GM23248 (cell line): ENCODE measurements around the gene ETV1. TPM values are rescaled to one million over a fixed set of nuclear protein-coding genes. Genes with fewer than 3 reads are reported as not detected.
"Not testable (repeated sequence)": the region's sequence is repeated elsewhere in the genome, so short reads cannot be mapped to it uniquely, and the experiment has no call there.

Experiments
- DNase-seq: peaks from one replicate; pipeline ENCODE4 v3.0.0-alpha.2; 2015
- H2AFZ ChIP-seq: fragments of 200-600 bp; sonication (generic); 2 replicates; pipeline ENCODE4 v1.6.1; 2016; ENCODE audit warnings: antibody characterized with exemption
- H3F3A ChIP-seq: fragments of 200-600 bp; sonication (generic); 2 replicates; pipeline ENCODE4 v1.6.1; 2016; ENCODE audit warnings: mild to moderate bottlenecking, antibody characterized with exemption, mixed run types; ENCODE audit not compliant: insufficient read depth
- H3K27ac ChIP-seq: fragments of 200-600 bp; sonication (generic); 2 replicates; pipeline ENCODE4 v1.5.1; 2016; ENCODE audit warnings: mild to moderate bottlenecking
- H3K27me3 ChIP-seq: fragments of 200-600 bp; sonication (generic); replicated peaks from 2 replicates; pipeline ENCODE4 v1.6.1; 2016; ENCODE audit warnings: mild to moderate bottlenecking; ENCODE audit not compliant: insufficient read depth
- H3K36me3 ChIP-seq: fragments of 200-600 bp; sonication (generic); 2 replicates; pipeline ENCODE4 v1.6.1; 2016; ENCODE audit warnings: low read depth, mild to moderate bottlenecking
- H3K4me1 ChIP-seq: fragments of 200-600 bp; sonication (generic); 2 replicates; pipeline ENCODE4 v1.6.1; 2016; ENCODE audit warnings: mild to moderate bottlenecking; ENCODE audit not compliant: insufficient read depth
- H3K4me2 ChIP-seq: fragments of 200-600 bp; sonication (generic); one replicate; pipeline ENCODE4 v1.6.1; 2016; ENCODE audit warnings: mild to moderate bottlenecking; ENCODE audit not compliant: unreplicated experiment
- H3K4me3 ChIP-seq: fragments of 200-600 bp; sonication (generic); 2 replicates; pipeline ENCODE4 v1.5.1; 2016; ENCODE audit warnings: mild to moderate bottlenecking
- H3K79me2 ChIP-seq: fragments of 200-600 bp; sonication (generic); 2 replicates; pipeline ENCODE4 v1.6.1; 2016; ENCODE audit warnings: mild to moderate bottlenecking; ENCODE audit not compliant: insufficient read depth
- H3K9ac ChIP-seq: fragments of 200-600 bp; sonication (generic); 2 replicates; pipeline ENCODE4 v1.6.1; 2016; ENCODE audit warnings: mild to moderate bottlenecking
- H3K9me2 ChIP-seq: fragments of 200-600 bp; sonication (generic); 2 replicates; pipeline ENCODE4 v1.6.1; 2016; ENCODE audit warnings: mixed run types, mild to moderate bottlenecking, moderate library complexity; ENCODE audit not compliant: insufficient read depth
- H3K9me3 ChIP-seq: fragments of 200-600 bp; sonication (generic); one replicate; pipeline ENCODE4 v1.6.1; 2017; ENCODE audit warnings: low read depth
- H4K20me1 ChIP-seq: fragments of 200-600 bp; sonication (generic); 2 replicates; pipeline ENCODE4 v1.6.0; 2016; ENCODE audit not compliant: insufficient read depth
- EZH2 ChIP-seq: fragments of 200-600 bp; sonication (generic); IDR thresholded peaks from 2 replicates; pipeline ENCODE4 v1.6.1; 2018; ENCODE audit warnings: antibody characterized with exemption, mild to moderate bottlenecking; ENCODE audit not compliant: insufficient read depth, poor library complexity, severe bottlenecking
- EZH2phosphoT487 ChIP-seq: fragments of 200-600 bp; sonication (generic); IDR thresholded peaks from 2 replicates; pipeline ENCODE4 v1.6.1; 2018; ENCODE audit warnings: antibody characterized with exemption, moderate library complexity, mild to moderate bottlenecking, low read depth; ENCODE audit not compliant: insufficient read depth
- WGBS, 2 experiments: methylation state at CpG; one replicate each; pipeline ENCODE4 v1.1.6; 2015 to 2017; ENCODE audit warnings: low lambda C conversion rate in 2 of 2, low coverage in 1 of 2; ENCODE audit errors: missing lambda C conversion rate in 2 of 2; 5-methylcytosine and 5-hydroxymethylcytosine counted together
- in situ Hi-C: fragments of 300-500 bp; cut with MboI; formaldehyde crosslinking; loops from 2 replicates; pipeline ENCODE4 v1.15.0; 2020
- polyA plus RNA-seq: library from polyadenylated mRNA; unstranded; fragments of >200 nt; fragmentation: Nextera tagmentation; extraction: Ambion mirVana; gene quantifications from 2 replicates; pipeline ENCODE4 v1.2.1, GENCODE V29; 2016
- total RNA-seq: library from RNA; depleted of rRNA; stranded (reverse); fragments of >200 nt; shearing (Covaris generic); gene quantifications from 2 replicates; pipeline ENCODE4 v1.2.3, GENCODE V29; 2014

The ETV1 gene
- total and polyA plus RNA-seq, 2 experiments from 2014 or later: 13.7 to 17.1 TPM

DNA sequence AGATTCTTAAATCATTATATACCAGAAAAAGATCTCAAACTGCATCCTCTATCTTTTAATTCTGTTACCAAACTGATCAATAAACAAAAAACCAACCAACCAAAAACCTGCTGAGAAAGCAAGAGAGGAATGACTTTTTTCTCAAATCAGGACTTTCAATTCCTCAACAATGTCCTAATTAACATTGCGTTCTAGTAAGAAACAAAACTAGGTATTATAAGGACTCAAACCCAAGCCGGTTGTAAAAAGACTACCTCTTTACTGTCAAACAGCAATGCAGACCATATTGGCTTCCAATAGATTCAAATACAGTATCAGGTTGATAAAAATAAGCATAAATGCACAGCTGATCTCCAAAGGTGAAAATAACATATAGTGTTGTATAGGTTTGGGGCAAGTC is 57.3 kb downstream of the ETV1 start:
- WGBS, 2 experiments: 96 to 98% methylated on average over 2 of the region's 2 CpGs

GRCh38 chr7:13921062-13921461 is 68.4 kb downstream of the ETV1 start:
- H2AFZ ChIP-seq: peak overlapping the region; percentile 76; the same call in 1 of the 2 replicates
- no peaks in the 10 kb centered on the region for H3K9me3 ChIP-seq
- H4K20me1 ChIP-seq: no peaks in the 10 kb centered on the region
- TF ChIP-seq EZH2phosphoT487 (no peak), EZH2 (no peak)
- H3K27me3 ChIP-seq: no peaks in the 10 kb centered on the region
- WGBS, 2 experiments: 89 to 94% methylated on average over 1 of the region's 1 CpG
- H3K9me2 ChIP-seq: no peaks in the 10 kb centered on the region
- H3K9ac ChIP-seq: no peak overlapping the region
- H3K27ac ChIP-seq: no peak overlapping the region
- H3F3A ChIP-seq: peaks cover 26% of the 10 kb centered on the region
- in situ Hi-C loops: no loop called here
- no peak overlapping the region for H3K4me2 ChIP-seq
- H3K79me2 ChIP-seq: no peaks in the 10 kb centered on the region
- H3K4me3 ChIP-seq: no peak overlapping the region
- peaks cover 30% of the 10 kb centered on the region for H3K4me1 ChIP-seq
- no peak for DNase-seq
- H3K36me3 ChIP-seq: no peaks in the 10 kb centered on the region

More for the DNA sequence above, 57.3 kb downstream of the ETV1 start:
- Histone ChIP-seq H3K27me3 (no peaks in the 10 kb centered on the region), H4K20me1 (no peaks in the 10 kb centered on the region), H3K4me3 (no peak overlapping the region), H3K36me3 (no peaks in the 10 kb centered on the region), H3F3A (no peaks in the 10 kb centered on the region), H3K4me1 (no peaks in the 10 kb centered on the region), H3K9me3 (no peaks in the 10 kb centered on the region), H3K27ac (no peak overlapping the region), H2AFZ (no peak overlapping the region), H3K9me2 (no peaks in the 10 kb centered on the region), H3K79me2 (no peaks in the 10 kb centered on the region), H3K9ac (no peak overlapping the region), H3K4me2 (no peak overlapping the region)
- DNase-seq: no peak
- no peak for TF ChIP-seq EZH2
- no peak for TF ChIP-seq EZH2phosphoT487
- in situ Hi-C loops: no loop called here

GRCh38 chr7:13920053-13920697 is 69.3 kb downstream of the ETV1 start:
- Histone ChIP-seq H4K20me1 (no peaks in the 10 kb centered on the region), H3K27ac (peak overlapping the region; percentile 70), H3K4me1 (peaks cover 30% of the 10 kb centered on the region), H3K79me2 (no peaks in the 10 kb centered on the region), H3K9ac (peak overlapping the region; percentile 69), H3F3A (peaks cover 26% of the 10 kb centered on the region), H3K9me3 (no peaks in the 10 kb centered on the region), H3K36me3 (no peaks in the 10 kb centered on the region), H3K4me2 (peak overlapping the region; percentile 85), H2AFZ (peak overlapping the region; percentile 76), H3K4me3 (peak overlapping the region; percentile 58), H3K9me2 (no peaks in the 10 kb centered on the region), H3K27me3 (no peaks in the 10 kb centered on the region)
- TF ChIP-seq EZH2phosphoT487: no peak
- no peak for TF ChIP-seq EZH2
- in situ Hi-C loops: no loop called here
- peak; percentile 93 for DNase-seq
- WGBS, 2 experiments: 0% methylated on average over 1 of the region's 1 CpG

GRCh38 chr7:13918333-13918732 is 71.1 kb downstream of the ETV1 start:
- H3K9me3 ChIP-seq, DNase-seq, H3K4me3 ChIP-seq, H3K9ac ChIP-seq, H3K9me2 ChIP-seq, H4K20me1 ChIP-seq, H3K27ac ChIP-seq, H3K4me2 ChIP-seq, H3K27me3 ChIP-seq, H3K79me2 ChIP-seq, in situ Hi-C loops, H3K36me3 ChIP-seq, H2AFZ ChIP-seq: not testable (repeated sequence)
- WGBS, 2 experiments: 90 to 98% methylated on average over 3 of the region's 3 CpGs
- Histone ChIP-seq H3K4me1 (peaks cover 30% of the 10 kb centered on the region), H3F3A (peaks cover 26% of the 10 kb centered on the region)

GRCh38 chr7:13917103-13917502 is 72.4 kb downstream of the ETV1 start:
- in situ Hi-C loops, H2AFZ ChIP-seq: not testable (repeated sequence)

More at GRCh38 chr7:13917103-13917502, 72.4 kb downstream of the ETV1 start:
- peaks cover 23% of the 10 kb centered on the region for H3K4me1 ChIP-seq
- H3K9me2 ChIP-seq, H4K20me1 ChIP-seq, H3K4me2 ChIP-seq, H3K9me3 ChIP-seq, H3K27ac ChIP-seq, H3K4me3 ChIP-seq, H3K36me3 ChIP-seq, H3K79me2 ChIP-seq, H3K27me3 ChIP-seq, H3K9ac ChIP-seq, DNase-seq: not testable (repeated sequence)
- peaks cover 26% of the 10 kb centered on the region for H3F3A ChIP-seq
- 84 to 86% methylated on average over 7 of the region's 7 CpGs for WGBS, 2 experiments
